HG02943 (cell line): ENCODE measurements around the gene LMO2.

ENCODE experiments used
- ATAC-seq: cut with Tn5 transposase; IDR thresholded peaks from one replicate; pipeline ENCODE4 v1.9.1; 2021; ENCODE audit warnings: mild to moderate bottlenecking, low read depth, moderate library complexity; ENCODE audit not compliant: unreplicated experiment

Gene LMO2

DNA sequence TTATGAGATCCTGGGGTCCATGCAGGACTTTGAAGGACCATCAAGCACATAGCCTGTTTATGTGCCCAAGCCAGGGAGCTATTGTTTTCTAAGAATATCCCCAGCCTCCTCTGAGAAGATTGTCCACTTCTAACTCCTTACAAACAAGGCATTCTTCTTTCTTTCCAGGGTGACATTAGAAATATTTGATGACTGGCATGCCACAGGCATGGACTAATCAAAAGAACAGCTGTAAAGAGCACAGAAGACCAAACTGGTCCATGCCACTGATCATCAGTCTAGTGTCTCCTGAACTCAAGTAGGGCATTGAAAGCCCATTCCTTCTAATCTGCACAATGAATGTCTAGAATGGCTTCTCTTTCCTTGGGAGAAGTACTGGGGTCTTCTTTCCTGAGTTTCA lies 24.9 kb upstream of the LMO2 start:
- no peak for ATAC-seq

GRCh38 chr11:33915526-33915925 lies 23.6 kb upstream of the LMO2 start:
- ATAC-seq = no peak

GRCh38 chr11:33913991-33914390 lies 22.1 kb upstream of the LMO2 start:
- ATAC-seq = no peak

DNA sequence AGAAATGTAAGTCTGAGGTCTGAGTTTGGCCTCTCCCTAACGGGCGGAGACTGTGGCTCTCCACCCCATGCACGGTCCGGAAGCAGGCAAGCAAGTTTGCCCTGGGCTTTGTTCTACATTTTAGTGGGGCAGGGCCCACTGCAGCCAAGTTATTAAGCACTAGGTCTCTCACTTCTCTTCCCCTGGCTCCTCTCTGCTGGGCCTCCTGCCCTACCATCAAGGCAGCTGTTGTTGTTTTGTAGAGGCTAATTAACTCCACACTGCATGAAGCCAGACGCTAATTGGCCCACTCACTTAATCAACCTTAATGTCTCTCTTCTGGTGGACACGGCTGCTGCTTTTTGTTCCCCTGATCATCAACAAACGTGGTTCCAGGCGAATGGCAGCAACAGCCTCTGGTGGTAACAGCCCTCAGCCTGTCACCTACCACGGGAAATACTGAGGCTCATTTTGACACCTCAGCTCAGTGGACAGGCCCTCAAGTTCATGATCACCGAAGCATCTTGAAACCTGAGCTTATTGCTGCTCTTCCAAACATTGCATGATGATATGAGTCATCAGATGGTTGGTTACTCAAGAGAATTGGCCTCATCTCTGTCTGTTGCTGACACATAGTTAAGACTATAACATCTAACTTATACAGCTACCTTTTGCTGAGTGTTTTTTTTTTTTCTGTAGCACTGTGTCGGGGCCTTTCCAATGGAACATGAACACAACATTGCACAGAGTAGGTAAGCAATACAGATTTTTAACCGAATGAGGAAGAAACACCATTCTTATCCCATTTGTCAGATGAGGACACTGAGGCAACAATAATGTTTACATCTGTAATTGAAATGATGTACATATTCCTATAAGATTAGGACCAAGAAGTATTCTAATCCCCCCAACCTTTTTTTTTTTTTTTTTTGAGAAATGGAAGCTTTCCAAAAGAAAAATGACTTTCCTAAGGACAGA lies 20.8 kb upstream of the LMO2 start:
- no peak for ATAC-seq

- ATAC-seq = no peak
These were observed 19.1 kb upstream of the LMO2 start for GRCh38 chr11:33910958-33911339.

DNA sequence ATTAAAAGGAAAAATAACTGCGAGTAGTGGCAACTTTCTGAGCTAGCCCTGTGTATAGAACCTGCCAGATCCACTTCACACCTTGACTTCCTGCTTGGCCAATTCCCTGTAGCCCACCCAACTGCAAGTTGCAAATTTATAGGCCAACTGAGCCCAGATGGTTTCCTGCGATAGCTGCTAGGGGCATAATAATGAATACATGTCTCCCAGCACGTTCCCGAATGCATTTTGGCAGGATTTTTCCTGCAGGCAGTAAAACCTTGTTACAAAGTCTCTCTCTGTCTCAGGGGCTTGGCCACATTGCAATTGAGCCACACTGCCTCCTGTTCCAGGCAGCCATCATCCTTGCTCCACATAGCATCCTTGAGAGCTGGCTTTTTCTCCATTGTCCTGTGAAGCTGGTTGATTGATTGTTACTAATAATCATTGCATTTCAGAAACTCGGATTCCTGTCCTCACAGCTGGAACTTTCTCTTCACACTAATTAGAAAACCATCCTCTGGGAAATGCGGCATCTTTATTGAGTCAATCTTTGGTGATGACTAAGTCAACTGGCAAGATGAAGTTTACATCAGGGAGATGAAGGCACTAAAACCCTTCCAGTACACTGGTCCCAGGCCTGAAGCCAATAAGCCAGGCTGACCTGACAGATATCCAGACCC lies 18.6 kb upstream of the LMO2 start:
- no peak for ATAC-seq

GRCh38 chr11:33909552-33909951 lies 17.7 kb upstream of the LMO2 start:
- no peak for ATAC-seq

DNA sequence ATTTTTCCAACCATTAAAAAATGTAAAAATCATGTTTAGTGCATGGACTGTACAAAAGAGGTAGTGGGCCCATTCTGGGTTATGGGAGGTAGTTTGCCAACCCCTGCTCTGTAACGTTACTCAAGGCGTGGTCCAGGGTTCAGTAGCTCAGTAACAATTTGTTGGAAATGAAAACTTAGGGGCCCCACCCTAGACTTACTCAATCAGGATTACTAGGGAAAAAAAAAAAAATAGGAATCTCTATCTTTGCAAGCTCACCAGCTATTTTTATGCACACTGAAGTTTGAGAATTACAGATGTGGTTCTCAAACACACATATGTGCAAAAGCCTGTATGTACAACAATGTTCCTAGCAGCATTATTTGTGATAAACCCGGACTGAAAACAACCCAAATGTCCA lies 17.3 kb upstream of the LMO2 start:
- no peak for ATAC-seq

DNA sequence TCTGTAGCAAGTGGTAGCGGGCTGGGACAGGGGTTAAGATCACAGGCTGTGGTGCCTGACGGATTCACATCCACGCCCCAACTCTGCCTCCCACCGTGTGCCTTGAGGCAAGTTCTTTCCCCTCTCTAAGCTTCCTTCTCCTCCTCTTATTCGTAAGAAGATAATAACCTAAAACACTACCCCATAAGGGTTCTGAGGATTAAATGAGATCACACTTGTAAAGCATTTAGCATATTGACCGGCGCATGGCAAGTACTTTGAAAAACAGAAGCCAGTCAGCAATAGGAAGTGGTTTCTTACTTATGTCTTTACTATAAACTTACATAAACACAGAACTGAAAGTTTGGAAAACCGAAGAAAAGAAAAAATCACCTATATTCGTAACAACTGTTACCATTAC lies 15.5 kb upstream of the LMO2 start:
- ATAC-seq = no peak

DNA sequence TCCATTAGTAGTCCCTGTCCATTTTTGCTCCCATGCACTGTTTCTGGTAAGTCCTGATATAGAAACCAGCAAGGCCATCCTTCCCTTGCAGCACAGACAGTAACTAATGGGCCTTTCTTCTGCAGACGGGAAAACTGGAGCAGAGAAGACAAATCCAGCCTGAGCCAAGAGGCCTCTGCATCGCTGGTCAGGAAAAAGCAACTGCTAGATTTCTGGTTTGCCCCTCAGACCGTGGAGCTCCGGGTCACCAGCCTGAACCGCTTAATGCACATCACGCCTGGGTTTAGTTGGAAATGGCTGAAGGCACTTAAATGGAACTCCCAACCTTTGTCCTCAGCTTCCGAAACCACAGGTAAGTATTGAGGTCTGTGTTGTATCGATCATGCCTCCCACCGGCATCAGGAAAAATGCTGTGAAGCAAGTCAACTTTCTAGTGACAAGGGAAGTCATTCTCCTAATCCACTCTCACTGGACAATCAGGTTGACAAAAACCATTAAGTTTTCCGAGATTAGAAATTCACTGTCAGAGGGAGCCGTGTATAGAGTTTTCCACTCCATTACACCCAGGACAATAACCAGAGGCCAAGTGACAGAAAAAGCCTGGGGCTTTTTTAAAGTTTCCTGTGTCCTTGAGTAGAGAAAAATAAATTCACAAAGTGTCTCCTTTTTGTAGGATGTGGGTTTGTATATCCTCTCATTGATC lies 14.8 kb upstream of the LMO2 start:
- no peak for ATAC-seq

GRCh38 chr11:33904102-33904501 lies 12.2 kb upstream of the LMO2 start:
- no peak for ATAC-seq

- no peak for ATAC-seq
These were observed 8.4 kb upstream of the LMO2 start for GRCh38 chr11:33900159-33900840.

DNA sequence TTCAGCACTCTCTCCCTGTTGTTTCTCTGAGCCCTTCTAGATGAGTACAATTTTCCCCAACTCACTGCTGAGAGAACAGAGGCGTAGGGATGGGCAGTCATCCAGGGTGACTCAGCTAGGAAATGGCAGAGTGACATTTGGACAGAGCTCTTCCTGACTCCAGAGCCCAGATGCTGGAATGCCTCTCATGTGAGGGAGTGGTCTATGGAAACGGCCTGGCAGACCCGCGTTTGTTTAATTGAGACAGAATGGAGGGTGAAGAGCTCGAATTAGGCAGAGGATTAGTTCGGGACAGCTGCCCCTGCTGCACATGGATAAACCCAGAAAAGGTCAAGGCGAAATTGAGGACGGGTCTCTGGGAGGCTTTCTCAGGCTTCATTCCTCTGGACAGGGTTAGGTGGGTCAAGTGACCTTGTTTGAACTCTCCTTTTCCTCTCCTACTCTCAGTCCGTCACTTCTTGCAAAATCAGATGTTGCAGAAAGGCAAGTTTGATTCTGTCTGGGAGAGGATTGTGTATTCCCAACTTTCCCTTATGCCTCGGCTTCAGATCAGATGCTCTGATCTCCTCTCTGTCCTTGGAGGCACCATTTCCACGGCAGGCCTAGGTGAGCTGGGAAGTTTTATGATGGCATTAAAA lies 7.6 kb upstream of the LMO2 start:
- ATAC-seq = no peak

- ATAC-seq = no peak
These were observed 7.1 kb upstream of the LMO2 start for GRCh38 chr11:33898957-33899356.

- no peak for ATAC-seq
These were observed 6.0 kb upstream of the LMO2 start for GRCh38 chr11:33897761-33898375.

DNA sequence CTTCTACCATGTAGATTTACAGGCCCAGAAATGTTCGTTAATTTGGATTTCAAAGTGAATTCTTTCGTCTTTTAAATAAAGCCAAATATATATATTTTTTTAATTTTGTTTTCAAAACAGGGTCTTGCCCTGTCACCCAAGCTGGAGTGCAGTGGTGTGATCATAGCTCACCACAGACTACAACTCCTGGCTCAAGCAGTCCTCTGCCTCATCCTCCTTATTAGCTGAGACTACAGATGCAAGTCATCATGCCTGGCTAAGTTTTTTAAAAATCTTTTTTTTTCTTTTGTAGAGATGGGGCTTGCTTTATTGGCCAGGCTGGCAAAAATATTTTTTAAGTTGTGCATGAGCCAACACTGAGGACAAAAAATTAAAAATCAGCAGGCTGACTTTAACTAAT lies 5.0 kb upstream of the LMO2 start:
- ATAC-seq = no peak

GRCh38 chr11:33895752-33896137 lies 3.9 kb upstream of the LMO2 start:
- ATAC-seq = no peak

DNA sequence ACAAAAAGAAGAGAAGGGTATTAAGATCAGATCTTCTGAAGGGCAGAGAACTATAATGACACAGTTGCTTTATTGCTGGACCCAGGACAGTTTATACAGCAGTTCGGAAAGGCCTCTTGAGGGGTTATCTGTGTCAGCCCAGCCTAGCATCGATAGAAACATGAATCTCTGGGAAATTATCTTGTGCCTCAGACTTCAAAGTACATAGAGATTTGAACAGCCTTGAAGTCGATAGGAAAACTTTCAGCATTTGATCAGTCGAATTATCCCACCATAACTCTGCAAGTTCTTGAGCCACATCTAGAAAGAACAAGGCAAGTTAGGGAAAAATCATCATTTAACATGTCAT lies 2.5 kb upstream of the LMO2 start:
- no peak for ATAC-seq

DNA sequence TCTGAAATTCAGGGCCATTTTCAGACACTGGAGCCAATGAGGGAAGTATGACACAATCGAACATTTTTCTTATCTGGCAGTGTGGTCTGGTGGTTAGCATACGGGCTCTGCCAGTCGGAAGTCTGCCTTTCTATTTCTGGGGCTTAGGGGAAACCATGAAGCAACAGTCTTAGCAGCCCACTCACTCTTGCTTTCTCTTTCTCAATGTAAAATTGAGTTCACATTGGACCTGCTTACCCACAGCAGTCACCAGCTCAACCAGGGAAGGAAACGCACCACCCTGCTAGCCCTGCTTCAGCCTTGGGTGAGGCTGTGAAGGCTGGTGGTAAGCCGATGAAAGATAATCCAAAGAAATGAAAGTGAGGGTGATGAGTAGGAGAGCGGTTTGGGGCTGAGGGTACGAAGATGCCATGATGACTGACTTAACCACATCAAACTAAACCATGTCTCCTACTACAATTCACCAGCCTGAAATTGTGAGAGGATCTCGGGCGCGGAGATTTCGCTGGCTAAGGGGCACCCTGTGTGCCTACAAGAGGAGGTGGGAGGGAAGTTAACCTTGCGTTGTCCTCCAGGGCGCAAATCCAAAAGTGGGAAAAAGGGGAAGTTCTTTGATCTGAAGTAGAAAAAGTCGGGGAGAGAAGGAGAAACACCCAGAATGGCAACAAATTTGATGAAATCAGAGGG lies 2.0 kb upstream of the LMO2 start:
- ATAC-seq = peak; percentile 92
